Hematopoietic multipotent progenitor cell treated with erythropoietin and hydrocortisone succinate and interleukin-3 and kit ligand, for 17 days (in vitro differentiated cells): Measurements from ENCODE around the gene JARID2.
"Not testable (repeated sequence)": the region's sequence is repeated elsewhere in the genome, so short reads cannot be mapped to it uniquely, and the experiment has no call there.

Experiments
- DNase-seq: peaks from one replicate; pipeline ENCODE4 v3.0.0-alpha.2; 2015; ENCODE audit warnings: low spot score

The JARID2 gene

GRCh38 chr6:15522026-15522425 lies 276.2 kb downstream of the JARID2 start:
- no peak for DNase-seq

DNA sequence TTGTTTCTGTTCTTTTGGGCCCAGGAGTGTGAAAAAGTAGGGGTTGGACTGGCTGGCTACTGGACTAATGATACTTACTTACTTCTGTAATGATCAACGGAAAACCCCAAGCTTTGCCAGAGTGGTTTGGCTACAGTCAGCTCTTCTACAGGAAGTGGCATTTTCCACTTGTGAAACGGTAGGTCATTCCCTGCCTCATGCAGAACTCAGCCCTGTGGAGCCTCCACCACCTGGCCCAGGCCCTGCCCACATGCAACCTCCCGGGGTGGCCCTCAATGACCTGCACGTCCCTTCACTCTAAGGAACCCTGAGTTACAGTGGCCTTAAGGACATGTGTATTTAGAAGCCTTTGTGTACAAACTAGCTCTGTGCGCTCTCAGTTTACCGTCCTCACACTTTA lies 276.6 kb downstream of the JARID2 start:
- no peak for DNase-seq

GRCh38 chr6:15522856-15523529 lies 277.1 kb downstream of the JARID2 start:
- DNase-seq, result no peak

GRCh38 chr6:15523679-15524630 lies 278.1 kb downstream of the JARID2 start:
- no peak for DNase-seq

- DNase-seq, result no peak
Observed at GRCh38 chr6:15524861-15525401, 279.1 kb downstream of the JARID2 start.

DNA sequence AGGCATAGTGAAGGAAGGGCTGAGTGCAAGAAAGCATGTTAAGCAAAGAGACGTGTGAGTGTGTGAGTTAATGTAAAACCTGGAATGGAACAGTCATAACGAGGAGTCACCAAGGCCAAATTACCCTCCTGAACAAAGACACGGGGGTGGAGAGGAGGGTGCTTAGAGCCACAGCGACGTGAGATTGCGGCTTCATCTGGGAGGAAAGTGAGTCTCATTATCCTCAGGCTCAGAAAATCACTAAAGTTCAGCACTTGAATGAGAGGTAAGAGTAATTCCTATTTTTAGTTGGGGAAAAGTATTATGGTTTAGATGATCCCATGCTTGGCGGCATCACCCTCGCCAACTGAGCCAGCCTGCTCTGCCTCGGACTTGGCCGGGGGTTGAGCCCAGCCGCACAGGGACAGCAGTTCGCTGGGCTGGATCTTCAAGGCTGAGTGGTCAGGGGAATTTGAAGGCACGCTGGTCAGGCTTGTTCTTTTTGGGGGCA lies 280.4 kb downstream of the JARID2 start:
- DNase-seq, result no peak

DNA sequence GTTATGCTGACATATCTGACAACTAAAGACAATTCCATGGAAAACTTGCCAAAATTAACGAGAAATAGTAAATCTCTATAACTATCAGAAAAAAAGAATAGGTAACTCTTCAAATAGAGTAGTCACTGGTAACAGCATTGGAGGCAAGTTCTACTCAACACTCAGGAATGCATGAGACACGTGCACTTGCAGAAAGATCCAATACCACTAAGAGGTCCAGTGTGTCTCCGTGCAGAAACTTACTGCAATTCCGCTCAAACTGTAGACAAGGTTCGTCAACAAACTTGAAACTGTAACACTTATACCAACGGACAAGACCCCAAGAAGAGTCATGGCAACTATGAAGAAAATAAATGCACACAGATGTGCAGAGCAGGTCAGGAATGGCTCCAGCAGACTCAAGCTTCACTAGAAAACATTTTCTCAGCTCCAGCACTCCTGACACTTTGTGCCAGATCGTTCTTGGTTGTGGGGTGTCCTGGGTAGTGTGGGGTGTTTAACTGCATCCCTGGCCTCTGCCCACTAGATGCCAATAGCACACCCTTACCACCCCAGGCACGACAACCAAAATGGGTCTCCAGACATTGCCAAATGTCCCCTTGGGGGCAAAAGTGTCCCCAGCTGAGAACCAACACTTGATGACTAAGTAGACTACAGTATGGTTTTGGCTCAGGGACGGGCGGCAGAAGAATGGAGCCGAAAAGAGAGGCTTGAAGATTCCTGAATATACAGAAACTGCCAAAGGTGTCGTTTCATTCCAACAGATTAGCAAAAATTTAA lies 282.2 kb downstream of the JARID2 start:
- no peak for DNase-seq

- no peak for DNase-seq
Observed at GRCh38 chr6:15528870-15529269, 283.0 kb downstream of the JARID2 start.

DNA sequence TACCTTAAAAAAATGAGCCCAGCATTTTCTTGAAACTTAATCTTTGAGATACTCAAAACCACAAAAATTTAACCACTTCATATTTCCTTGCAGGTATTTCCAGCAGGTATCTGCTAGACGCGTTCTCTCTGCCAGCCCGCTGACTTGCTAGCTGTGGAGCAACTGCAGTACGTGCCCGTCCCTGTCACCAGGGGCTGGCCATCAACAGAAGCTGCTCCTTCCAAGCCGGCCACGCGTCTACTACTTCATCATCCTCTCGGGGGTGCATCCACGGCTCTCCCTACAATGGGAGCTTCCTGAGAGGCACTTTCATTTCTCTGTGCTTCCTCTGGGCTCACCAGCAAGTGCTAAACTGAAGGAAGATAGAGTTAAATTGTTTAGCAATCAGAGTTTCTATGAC lies 284.5 kb downstream of the JARID2 start:
- DNase-seq, result no peak

DNA sequence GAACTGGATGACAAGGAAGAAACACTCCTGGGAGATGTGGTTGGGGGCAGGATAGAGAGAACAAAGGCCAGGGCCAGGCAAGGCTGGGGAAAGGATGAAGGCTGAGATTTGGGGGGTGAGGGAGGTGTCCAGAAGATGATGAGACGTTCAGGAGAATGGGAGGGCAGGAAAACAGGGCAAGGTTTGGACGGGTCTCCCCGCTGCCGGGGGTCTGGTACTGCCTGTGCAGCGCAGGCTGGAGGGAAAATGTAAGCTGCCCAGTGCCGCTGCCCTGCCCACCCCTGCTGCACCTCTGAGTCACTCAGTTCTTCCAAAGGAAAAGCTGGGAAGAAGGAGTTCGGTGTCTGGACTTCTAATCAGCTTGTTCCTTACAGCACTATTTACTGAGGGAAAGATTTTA lies 286.1 kb downstream of the JARID2 start:
- DNase-seq, result no peak

GRCh38 chr6:15533379-15534026 lies 287.6 kb downstream of the JARID2 start:
- no peak for DNase-seq

DNA sequence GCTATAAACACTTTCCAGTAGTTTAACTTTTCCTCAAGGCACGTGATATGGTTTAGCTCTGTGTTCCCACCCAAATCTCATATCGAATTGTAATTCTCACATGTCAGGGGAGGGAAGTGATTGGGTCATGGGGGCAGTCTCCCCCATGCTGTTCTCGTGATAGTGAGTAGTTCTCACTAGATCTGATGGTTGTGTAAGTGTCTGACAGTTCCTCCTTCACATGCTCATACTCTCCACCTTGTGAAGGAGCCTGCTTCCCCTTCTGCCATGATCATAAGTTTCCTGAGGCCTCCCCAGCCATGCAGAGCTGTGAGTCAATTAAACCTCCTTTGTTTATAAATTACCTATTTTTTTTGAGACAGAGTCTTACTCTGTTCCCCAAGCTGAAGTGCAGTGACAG lies 289.1 kb downstream of the JARID2 start:
- DNase-seq, result no peak

DNA sequence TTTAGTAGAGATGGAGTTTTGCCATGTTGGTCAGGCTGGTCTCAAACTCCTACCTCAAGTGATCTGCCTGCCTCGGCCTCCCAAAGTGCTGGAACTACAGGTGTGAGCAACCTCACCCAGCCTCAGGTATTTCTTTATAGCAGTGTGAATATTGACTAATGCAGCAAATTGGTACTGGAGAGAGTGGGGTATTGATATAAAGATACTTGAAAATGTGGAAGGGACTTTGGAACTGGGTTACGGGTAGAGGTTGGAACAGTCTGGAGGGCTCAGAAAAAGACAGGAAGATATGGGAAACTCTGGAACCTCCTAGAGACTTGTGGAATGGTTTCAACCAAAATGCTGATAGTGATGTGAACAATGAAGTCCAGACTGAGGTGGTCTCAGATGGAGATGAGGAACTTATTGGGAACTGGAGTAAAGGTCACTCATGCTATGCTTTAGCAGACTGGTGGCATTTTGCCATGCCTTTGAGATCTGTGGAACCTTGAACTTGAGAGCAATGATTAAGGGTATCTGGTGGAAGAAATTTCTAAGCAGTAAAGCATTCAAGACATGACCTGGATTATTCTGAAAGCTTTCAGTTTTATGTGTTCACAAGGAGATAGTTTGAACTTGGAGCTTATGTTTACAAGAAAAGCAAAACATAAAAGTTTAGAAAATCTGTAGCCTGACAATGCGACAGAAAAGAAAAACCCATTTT lies 289.8 kb downstream of the JARID2 start:
- DNase-seq, result no peak

DNA sequence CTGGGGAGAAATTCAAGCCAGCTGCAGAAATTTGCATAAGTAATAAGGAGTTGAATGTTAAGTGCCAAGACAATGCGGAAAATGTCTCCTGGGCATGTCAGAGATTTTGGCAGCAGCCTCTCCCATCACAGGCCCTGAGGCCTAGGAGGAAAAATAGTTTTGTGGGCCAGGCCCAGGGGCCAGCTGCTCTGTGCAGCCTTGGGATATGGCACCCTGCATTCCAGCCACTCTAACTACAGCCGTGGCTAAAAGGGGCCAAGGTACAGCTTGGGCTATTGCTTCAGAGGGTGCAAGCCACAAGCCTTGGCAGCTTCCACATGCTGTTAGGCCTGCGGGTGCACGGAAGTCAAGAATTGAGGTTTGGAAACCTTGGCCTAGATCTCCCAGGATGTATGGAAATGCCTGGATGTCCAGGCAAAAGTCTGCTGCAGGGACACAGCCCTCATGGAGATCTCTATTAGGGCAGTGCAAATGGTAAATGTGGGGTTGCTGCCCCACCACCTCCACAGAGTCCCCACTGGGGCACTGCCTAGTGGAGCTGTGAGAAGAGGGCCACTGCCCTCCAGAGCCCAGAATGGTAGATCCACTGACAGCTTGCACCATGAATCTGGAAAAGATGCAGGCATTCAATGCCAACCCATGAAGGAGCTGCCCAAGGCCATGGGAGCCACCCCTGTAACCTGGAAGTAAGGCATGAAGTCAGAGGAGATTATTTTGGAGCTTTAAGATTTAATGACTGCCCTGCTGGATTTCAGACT lies 290.5 kb downstream of the JARID2 start:
- DNase-seq, result no peak

DNA sequence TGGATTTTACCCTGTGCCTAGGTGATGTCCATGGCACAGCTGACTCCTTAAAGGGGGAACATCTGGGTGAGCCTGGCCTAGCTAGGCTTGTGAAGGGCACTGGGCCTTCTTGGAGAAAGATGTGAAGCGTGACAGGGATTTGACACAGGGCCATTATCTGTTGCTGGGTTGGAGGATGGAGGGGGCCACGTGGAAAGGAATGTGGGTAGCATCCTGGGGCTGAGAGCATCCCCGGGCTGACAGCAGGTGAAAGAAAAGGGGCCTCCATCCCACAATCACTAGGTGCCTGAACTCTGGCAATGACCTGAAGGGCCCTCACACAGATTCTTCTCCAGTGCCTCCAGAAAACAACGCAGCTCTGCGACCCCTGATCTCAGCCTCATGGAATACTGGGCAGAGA lies 292.2 kb downstream of the JARID2 start:
- no peak for DNase-seq

- DNase-seq, result no peak
Observed at GRCh38 chr6:15538766-15539495, 293.1 kb downstream of the JARID2 start.

- DNase-seq, result no peak
Observed at GRCh38 chr6:15539722-15540270, 293.9 kb downstream of the JARID2 start.

DNA sequence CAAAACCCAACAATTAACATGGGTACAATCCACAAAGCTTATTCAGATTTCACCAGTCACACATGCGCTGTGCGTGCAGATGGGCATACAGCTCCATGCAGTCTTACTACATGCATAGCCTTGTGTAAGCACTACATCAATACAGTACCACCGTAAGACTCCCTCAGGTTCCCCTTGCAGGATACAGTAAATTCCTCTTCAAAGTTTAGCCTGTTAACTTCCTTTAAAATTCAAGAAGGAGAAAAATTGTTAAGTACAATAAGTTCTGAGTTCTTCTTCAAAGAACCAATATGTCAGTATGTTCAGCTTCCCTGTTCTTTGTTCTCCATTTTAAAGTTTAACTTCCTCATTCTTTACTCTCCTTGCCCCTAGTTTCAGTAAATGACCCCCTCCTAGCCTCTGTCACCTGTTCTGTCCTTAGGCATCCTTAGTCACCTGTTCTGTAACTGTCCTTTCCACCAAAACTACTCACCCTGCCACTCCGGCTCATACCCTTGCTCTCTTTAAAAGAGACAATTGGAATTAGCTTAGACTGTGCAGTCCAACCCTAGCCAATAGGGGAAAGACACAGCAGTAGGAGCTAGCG lies 297.6 kb downstream of the JARID2 start:
- DNase-seq, result not testable (repeated sequence)
